ENCODE results near the gene SYNE2. TPM values are rescaled to one million over a fixed set of nuclear protein-coding genes. Genes with fewer than 3 reads are reported as not detected.

SYNE2 gene
- total RNA-seq, 4 donors from 2014 or later = 92.4 to 165 (median 98.3) TPM

- intact Hi-C loops (cut with DNase I) = no loop called here
- WGBS = 87% methylated on average over 3 of the region's 3 CpGs
Measured at GRCh38 chr14:64194404-64194803, 341.6 kb downstream of the SYNE2 start.

DNA sequence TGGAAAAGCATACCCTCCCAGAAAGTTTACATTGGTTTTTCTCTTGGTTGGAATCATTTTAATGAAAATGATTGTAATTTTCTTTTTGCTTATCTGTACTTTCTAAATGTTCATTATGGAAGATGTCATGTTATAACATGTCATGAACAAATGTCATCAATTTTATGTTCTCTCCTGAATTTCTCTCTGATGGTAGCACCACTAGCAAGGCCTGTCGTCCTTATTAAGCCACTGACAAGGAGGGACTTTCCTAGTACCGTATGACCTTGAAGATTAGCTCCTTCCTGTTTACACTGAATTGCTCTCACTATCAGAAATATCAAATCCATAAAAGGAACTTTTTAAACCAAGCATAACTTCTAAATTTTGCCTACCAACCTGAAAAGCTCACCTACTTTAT is 342.4 kb downstream of the SYNE2 start:
- H3K4me1 ChIP-seq = peaks cover 13 to 21% (median 15%) of the 10 kb centered on the region in 4 donors
- peaks cover 0 to 25% (median 9%) of the 10 kb centered on the region in 4 donors for H3K36me3 ChIP-seq
- 64% methylated on average over 2 of the region's 2 CpGs for whole genome bisulfite sequencing
- H3K27me3 ChIP-seq = no peaks in the 10 kb centered on the region
- no peak for TF ChIP-seq POLR2AphosphoS5 (IDR thresholded peaks at IDR 0.05)
- DNase-seq (ENCODE audit: extremely low spot score) = no peak
- no peak overlapping the region for H3K27ac ChIP-seq (replicated peaks in 1 of 4)
- intact Hi-C loops (cut with DNase I) = no loop called here
- no peaks in the 10 kb centered on the region for H3K9me3 ChIP-seq
- H3K4me3 ChIP-seq = no peak overlapping the region

More at GRCh38 chr14:64194404-64194803, 341.6 kb downstream of the SYNE2 start:
- no peak for DNase-seq (ENCODE audit: extremely low spot score)
- no peak overlapping the region for H3K27ac ChIP-seq (replicated peaks in 1 of 4)
- H3K27me3 ChIP-seq = no peaks in the 10 kb centered on the region
- no peak overlapping the region for H3K4me3 ChIP-seq
- H3K9me3 ChIP-seq = no peaks in the 10 kb centered on the region
- H3K36me3 ChIP-seq = peaks cover 0 to 33% (median 16%) of the 10 kb centered on the region in 4 donors
- H3K4me1 ChIP-seq = peaks cover 12 to 20% (median 14%) of the 10 kb centered on the region in 4 donors
- TF ChIP-seq POLR2AphosphoS5 (IDR thresholded peaks at IDR 0.05) = no peak
- no peak for TF ChIP-seq POLR2A (IDR thresholded peaks at IDR 0.05; ENCODE audit: low read depth)
- no peak for TF ChIP-seq CTCF (IDR thresholded peaks at IDR 0.05)
- TF ChIP-seq EP300 (IDR thresholded peaks at IDR 0.05) = no peak

DNA sequence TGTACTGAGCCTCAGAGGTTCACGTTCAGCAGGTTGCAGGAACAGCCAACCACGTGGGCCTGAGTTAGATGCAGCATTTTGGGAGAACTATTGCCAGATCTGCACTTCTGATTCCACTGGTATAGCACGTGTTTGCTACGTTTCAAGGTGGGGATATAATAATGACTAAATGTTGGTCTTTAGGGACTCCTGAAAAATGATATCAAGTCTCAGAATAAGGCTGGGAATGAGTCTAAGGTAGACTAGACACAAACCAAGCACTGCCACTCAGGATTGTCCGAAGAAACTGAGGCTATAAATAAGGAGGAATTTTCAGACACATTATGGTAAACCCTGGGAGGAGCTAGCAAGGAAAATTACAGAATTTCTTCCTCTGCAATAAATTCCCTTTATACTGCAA is 343.3 kb downstream of the SYNE2 start:
- no peaks in the 10 kb centered on the region for H3K9me3 ChIP-seq
- intact Hi-C loops (cut with DNase I) = no loop called here
- peaks cover 13 to 27% (median 16%) of the 10 kb centered on the region in 4 donors for H3K4me1 ChIP-seq
- peaks cover 0 to 20% (median 4%) of the 10 kb centered on the region in 4 donors for H3K36me3 ChIP-seq
- no peak overlapping the region for H3K27ac ChIP-seq (replicated peaks in 1 of 4)
- TF ChIP-seq EP300 (IDR thresholded peaks at IDR 0.05) = no peak
- TF ChIP-seq CTCF (IDR thresholded peaks at IDR 0.05) = no peak
- TF ChIP-seq POLR2A (IDR thresholded peaks at IDR 0.05; ENCODE audit: low read depth) = no peak
- TF ChIP-seq POLR2AphosphoS5 (IDR thresholded peaks at IDR 0.05) = no peak
- DNase-seq (ENCODE audit: extremely low spot score) = no peak
- H3K27me3 ChIP-seq = no peaks in the 10 kb centered on the region
- 87% methylated on average over 5 of the region's 5 CpGs for WGBS
- H3K4me3 ChIP-seq = no peak overlapping the region

- intact Hi-C loops (cut with DNase I) = no loop called here
Measured at GRCh38 chr14:64196814-64197411, 344.1 kb downstream of the SYNE2 start.

GRCh38 chr14:64197996-64198395 is 345.2 kb downstream of the SYNE2 start:
- TF ChIP-seq POLR2A (IDR thresholded peaks at IDR 0.05; ENCODE audit: low read depth) (no peak), EP300 (IDR thresholded peaks at IDR 0.05) (no peak), POLR2AphosphoS5 (IDR thresholded peaks at IDR 0.05) (no peak), CTCF (IDR thresholded peaks at IDR 0.05) (no peak)
- no peaks in the 10 kb centered on the region for H3K9me3 ChIP-seq
- intact Hi-C loops (cut with DNase I) = no loop called here
- WGBS = 100% methylated on average over 3 of the region's 3 CpGs
- peaks cover 13 to 27% (median 16%) of the 10 kb centered on the region in 4 donors for H3K4me1 ChIP-seq
- DNase-seq (ENCODE audit: extremely low spot score) = no peak
- no peak overlapping the region for H3K4me3 ChIP-seq
- no peaks in the 10 kb centered on the region for H3K27me3 ChIP-seq
- peaks cover 0 to 11% (median under 1%) of the 10 kb centered on the region in 4 donors for H3K36me3 ChIP-seq
- H3K27ac ChIP-seq (replicated peaks in 1 of 4) = no peak overlapping the region

More at GRCh38 chr14:64196814-64197411, 344.1 kb downstream of the SYNE2 start:
- Histone ChIP-seq H3K4me1 (peaks cover 13 to 27% (median 16%) of the 10 kb centered on the region in 4 donors), H3K27me3 (no peaks in the 10 kb centered on the region), H3K27ac (replicated peaks in 1 of 4) (peak overlapping the region in 2 of 4 donors; percentile 12 to 25), H3K4me3 (peak overlapping the region; percentile 36 to 47 (median 42)), H3K36me3 (peaks cover 0 to 15% (median 0%) of the 10 kb centered on the region in 4 donors), H3K9me3 (no peaks in the 10 kb centered on the region)
- WGBS = 10% methylated on average over 18 of the region's 20 CpGs
- TF ChIP-seq EP300 (IDR thresholded peaks at IDR 0.05) = no peak
- no peak for TF ChIP-seq POLR2A (IDR thresholded peaks at IDR 0.05; ENCODE audit: low read depth)
- no peak for TF ChIP-seq CTCF (IDR thresholded peaks at IDR 0.05)
- no peak for TF ChIP-seq POLR2AphosphoS5 (IDR thresholded peaks at IDR 0.05)
- DNase-seq (ENCODE audit: extremely low spot score) = no peak

Measured in esophagus muscularis mucosa (tissue), 4 donors.